Epithelial cell of esophagus (primary cell): ENCODE data around the gene MAPK14.
A peak's percentile ranks its signal among the peaks of the same experiment; 100 is the strongest.

Experiments used
- DNase-seq: peaks from one replicate; pipeline ENCODE4 v3.0.0; 2010; ENCODE audit warnings: low read depth
- H3K4me3 ChIP-seq: 2 replicates; pipeline ENCODE4 v1.5.1; 2011; ENCODE audit warnings: mild to moderate bottlenecking, low read length, control low read depth
- TF ChIP-seq, protein P1 (sequence below): IDR thresholded peaks from 2 replicates; pipeline ENCODE4 v1.5.1; 2011; ENCODE audit warnings: low read depth, mild to moderate bottlenecking, low read length, control low read depth, inconsistent platforms; ENCODE audit not compliant: insufficient read depth; ENCODE audit errors: missing control alignments

The MAPK14 gene

DNA sequence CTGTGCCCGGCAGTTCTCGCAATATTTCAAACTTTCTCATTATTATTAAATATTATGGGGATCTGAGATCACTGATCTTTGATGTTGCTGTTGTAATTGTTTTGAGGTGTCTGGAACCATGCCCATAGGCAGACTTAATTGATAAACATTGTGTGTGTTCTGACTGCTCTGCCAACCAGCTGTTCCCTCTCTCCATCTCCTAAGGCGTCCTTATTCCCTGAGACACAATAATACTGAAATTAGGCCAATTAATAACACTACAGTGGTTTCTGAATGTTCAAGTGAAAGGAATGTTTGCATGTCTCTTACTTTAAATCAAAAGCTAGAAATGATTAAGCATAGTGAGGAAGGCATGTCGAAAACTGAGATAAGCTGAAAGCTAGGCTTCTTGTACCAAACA lies 7.6 kb downstream of the MAPK14 start:
- TF ChIP-seq, protein P1, sequence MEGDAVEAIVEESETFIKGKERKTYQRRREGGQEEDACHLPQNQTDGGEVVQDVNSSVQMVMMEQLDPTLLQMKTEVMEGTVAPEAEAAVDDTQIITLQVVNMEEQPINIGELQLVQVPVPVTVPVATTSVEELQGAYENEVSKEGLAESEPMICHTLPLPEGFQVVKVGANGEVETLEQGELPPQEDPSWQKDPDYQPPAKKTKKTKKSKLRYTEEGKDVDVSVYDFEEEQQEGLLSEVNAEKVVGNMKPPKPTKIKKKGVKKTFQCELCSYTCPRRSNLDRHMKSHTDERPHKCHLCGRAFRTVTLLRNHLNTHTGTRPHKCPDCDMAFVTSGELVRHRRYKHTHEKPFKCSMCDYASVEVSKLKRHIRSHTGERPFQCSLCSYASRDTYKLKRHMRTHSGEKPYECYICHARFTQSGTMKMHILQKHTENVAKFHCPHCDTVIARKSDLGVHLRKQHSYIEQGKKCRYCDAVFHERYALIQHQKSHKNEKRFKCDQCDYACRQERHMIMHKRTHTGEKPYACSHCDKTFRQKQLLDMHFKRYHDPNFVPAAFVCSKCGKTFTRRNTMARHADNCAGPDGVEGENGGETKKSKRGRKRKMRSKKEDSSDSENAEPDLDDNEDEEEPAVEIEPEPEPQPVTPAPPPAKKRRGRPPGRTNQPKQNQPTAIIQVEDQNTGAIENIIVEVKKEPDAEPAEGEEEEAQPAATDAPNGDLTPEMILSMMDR: no peak
- no peak overlapping the region for H3K4me3 ChIP-seq
- no peak for DNase-seq

DNA sequence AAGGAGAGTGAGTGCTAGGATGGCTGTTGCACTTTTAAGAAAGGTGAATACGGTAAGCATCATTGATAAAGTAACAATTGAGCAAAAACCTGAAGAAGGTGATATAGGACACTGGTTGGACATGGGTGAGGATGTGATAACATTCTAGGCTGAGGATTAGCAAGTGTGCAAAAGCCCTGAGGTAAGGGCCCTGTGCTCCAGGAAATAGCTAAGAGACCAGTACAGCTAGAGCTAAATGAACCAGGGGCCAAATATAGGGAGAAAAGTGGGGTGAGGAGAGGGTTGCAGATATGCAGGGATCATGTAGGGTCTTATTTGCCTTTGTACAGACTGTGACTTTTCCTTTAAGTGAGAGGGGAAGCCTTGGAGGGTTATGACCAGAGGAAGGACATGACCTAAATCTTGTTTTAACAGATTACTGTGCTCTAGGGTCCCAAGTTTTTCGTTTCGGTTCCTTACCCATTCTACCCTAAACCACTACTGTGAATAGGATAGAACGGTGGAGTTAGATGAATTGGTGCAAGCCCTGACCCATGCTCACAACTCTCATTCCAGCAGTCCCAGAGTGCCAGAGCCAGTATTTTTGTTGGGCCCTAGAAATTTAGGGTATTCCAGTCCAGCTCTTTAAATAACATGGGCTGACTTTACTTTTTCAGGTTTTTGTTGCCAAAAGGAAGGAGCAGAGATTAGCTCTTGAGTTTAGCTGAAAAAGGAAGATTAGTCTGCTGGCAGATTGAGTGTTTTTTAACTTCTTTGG lies 10.7 kb downstream of the MAPK14 start:
- TF ChIP-seq, protein P1: no peak
- no peak for DNase-seq
- no peak overlapping the region for H3K4me3 ChIP-seq

DNA sequence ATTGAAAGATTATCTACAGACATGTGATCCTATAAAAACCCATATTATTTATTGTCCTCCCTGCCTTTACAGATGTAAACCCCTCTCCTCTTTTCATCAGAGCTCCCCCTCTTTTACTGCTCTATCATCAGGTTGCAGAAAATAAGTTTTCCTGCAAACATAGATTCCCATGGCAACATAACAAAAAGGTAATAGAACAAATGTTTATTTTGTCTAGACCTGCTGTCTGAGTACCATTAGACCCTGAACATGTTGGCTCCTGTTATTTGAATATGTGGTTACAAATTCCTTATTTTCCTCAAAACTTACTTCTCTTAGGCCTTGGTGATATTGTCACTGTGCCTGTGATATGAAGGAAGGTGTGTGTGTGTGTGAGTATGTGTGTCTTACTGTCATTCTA lies 11.5 kb downstream of the MAPK14 start:
- TF ChIP-seq, protein P1: no peak
- no peak for DNase-seq
- H3K4me3 ChIP-seq: no peak overlapping the region

DNA sequence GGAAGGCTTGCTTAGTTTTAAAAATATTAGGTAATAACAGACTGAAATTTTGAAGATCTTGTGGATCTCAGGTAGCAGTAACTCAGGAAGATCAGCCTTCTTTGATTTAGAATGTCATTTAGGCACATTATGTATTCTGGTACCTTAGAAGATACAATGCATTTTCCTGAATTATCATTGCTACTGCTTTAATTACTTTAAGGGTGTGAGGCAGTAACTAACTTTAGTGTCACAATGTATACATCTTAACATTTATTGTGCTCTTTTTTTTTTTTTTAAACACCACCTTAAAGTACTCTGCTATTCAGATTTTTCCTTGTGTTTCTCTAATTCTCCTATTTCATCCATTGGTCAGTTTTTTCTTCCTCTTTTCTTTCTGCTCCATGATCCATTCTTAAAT lies 13.3 kb downstream of the MAPK14 start:
- DNase-seq: no peak
- TF ChIP-seq, protein P1: no peak
- H3K4me3 ChIP-seq: no peak overlapping the region

DNA sequence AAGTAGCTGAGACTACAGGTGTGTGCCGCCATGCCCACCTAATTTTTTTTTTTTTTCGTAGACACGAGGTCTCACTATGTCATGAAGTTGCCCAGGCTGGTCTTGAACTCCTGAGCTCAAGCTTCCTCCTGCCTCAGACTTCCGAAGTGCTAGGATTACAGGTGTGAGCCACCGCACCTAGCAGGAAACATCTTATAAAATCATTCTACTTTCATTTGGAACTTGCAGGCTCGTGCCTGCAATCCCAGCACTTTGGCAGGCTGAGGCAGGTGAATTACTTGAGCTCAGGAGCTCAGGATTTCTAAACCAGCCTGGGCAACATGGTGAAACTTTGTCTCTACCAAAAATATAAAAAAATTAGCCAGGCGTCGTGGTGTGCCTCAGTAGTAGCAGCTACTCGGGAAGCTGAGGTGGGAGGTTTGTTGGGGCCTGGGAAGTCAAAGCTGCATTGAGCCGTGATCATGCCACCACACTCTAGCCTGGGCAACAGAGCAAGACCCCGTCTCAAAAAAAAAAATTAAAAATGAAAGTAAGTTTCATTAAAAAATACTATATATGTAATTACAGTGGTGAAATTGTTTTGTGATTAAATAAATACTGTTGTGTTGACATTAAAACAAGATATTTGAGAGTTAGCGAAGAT lies 15.1 kb downstream of the MAPK14 start:
- DNase-seq: peak; percentile 61
- TF ChIP-seq, protein P1: no peak
- H3K4me3 ChIP-seq: no peak overlapping the region

DNA sequence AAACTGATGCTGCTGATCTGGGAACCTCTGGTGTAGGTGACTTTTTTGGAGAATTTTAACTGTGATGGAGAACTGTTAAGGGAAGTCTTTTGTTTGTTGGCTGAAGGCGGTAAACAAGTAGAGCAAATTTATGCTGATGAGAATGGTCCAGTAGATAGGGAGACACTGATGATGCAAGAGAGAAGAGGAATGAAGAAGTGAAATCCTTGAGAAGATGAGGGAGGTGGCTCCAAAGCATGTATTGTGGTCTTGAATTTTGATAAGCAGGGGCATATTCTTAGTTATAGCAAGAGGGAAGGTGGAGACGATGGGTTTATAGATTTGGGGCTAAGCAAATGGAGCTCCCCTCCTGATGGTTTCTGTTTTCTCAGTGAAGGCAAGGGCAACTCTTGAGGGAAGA lies 22.0 kb downstream of the MAPK14 start:
- H3K4me3 ChIP-seq: no peak overlapping the region
- TF ChIP-seq, protein P1: no peak
- no peak for DNase-seq

DNA sequence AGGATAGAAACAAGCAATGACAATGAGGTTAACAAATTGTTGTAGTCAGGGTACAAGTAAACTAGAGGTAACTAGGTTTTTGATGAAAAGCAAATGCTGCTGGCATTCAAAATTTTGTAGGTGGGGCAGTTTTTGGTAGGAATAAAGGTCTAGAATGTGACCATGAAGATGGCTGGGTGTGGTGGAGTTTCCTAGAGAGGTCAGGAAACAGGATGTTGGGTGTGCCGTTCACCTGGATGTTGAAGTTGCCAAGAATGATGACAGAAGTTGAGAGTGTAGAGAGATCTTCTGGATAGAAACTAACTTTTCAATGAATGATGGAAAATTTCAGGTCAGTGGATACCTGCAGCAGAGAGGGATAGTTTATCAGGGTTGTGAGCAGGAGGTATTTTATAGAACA lies 22.7 kb downstream of the MAPK14 start:
- TF ChIP-seq, protein P1: no peak
- H3K4me3 ChIP-seq: no peak overlapping the region
- DNase-seq: peak; percentile 20
